LNCAP (cell line): Measurements from ENCODE around the gene MGAM2.

Experiments
- TF ChIP-seq, protein P1 (sequence below): fragments of 450-650 bp; IDR thresholded peaks from 2 replicates; pipeline ENCODE4 v1.5.1; 2017; ENCODE audit warnings: mild to moderate bottlenecking

Gene MGAM2

DNA sequence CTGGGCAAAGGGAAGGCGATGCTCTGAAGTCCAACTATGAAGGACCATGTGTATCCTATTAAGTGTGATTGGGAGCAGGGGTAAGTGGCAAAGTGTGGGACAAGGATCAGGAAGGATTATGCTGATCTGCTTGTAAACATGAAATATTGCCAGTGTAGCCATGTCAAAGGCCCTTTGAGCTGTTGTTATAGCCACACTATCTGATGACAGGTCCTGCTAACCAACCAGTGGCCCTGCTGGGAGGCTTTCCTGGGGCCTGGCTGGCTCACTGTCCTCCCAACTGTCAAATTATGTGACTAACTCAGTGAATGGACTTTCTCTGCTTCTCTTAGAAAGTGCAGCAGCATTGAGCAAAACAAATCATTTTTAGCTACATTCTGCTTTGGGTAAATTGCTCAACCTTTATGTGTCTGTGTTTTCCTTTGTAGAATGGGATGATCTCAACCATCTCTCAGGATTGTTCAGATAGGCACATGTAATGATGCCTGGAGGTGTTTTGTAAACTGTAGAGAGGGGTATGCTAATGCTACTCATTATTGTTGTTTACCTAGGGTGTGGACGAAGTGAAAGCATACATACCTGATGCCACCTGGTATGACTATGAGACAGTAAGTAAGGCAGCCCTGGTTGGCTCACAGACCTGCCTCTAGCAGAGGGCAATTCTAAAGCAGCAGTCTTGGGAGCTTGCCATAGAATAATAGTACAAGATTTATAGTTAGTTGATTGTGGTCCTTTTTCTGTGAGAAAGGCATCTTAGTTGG, 47.4 kb downstream of the MGAM2 start:
- TF ChIP-seq, protein P1, sequence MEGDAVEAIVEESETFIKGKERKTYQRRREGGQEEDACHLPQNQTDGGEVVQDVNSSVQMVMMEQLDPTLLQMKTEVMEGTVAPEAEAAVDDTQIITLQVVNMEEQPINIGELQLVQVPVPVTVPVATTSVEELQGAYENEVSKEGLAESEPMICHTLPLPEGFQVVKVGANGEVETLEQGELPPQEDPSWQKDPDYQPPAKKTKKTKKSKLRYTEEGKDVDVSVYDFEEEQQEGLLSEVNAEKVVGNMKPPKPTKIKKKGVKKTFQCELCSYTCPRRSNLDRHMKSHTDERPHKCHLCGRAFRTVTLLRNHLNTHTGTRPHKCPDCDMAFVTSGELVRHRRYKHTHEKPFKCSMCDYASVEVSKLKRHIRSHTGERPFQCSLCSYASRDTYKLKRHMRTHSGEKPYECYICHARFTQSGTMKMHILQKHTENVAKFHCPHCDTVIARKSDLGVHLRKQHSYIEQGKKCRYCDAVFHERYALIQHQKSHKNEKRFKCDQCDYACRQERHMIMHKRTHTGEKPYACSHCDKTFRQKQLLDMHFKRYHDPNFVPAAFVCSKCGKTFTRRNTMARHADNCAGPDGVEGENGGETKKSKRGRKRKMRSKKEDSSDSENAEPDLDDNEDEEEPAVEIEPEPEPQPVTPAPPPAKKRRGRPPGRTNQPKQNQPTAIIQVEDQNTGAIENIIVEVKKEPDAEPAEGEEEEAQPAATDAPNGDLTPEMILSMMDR: no peak

DNA sequence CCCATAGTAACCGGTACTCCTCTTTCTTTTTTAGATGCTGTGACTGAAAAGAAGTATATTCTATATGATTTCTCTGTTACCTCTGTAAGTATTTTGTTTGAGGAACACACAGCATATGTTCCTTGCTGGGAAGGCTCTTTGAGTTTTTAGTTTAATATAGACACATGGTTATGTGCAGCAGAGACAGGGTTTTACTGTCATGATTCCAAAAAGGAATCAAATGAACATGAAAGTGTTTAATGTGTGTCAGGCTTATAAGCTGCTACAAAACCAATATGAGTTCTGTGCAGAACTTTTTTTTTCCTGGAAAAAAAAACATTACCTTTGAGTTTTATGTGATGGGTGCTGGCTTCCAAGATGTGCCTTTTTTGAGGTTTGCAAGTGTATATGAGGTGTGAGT, 50.4 kb downstream of the MGAM2 start:
- TF ChIP-seq, protein P1: no peak

DNA sequence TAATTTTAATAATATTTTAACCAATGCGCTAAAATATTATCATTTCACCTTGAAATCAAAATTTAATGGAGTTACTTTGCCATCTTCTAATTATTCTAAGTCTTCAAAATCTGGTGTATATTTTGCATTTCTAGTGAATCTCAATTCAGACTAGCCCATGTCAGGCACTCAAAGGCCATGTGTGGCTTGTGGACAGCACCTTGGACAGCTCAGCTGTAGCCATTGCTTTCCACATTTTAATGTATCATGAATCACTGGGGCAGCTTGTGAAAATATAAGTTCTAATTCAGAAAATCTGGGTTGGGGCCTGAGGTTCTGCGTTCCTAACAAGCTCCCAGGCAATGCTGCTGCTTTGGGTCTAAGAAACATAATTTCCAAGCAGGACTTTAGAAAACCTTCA, 57.2 kb downstream of the MGAM2 start:
- TF ChIP-seq, protein P1: no peak

DNA sequence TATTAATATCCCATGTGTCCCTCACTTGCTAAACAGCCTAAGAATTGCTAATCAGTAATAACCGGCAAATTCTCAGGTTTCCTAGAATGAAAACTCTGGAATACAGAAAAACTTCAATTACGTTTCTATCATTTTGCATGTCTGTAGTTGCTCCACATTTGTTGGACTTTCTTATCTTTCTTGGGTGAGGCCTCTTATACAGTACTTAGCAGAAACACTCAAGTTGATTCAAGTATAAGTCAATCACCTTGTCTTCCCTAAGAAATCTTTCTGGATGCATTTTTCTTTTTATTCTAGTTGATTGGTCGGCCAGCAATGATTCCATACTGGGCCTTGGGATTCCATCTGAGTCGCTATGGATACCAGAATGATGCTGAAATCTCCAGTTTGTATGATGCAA, 61.4 kb downstream of the MGAM2 start:
- TF ChIP-seq, protein P1: no peak

GRCh38 chr7:142174441-142174840, 62.9 kb downstream of the MGAM2 start:
- TF ChIP-seq, protein P1: no peak

DNA sequence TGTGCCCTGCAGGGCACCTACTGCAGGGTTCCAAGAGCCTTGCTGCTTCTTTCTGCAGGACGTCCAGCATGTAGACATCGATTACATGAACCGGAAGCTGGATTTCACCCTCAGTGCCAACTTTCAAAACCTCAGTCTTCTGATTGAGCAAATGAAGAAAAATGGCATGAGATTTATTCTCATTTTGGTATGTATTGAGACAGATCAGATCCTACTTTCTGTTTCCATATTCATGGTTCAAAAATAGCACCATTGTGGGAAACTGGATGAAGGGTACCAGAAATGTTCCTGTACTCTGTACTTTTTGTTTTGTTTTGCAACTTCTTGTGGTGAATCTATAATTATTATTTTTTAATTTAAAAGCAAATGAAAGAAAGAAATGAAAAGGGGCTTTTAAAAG, 64.1 kb downstream of the MGAM2 start:
- TF ChIP-seq, protein P1: no peak

GRCh38 chr7:142176901-142177300, 65.4 kb downstream of the MGAM2 start:
- TF ChIP-seq, protein P1: no peak

DNA sequence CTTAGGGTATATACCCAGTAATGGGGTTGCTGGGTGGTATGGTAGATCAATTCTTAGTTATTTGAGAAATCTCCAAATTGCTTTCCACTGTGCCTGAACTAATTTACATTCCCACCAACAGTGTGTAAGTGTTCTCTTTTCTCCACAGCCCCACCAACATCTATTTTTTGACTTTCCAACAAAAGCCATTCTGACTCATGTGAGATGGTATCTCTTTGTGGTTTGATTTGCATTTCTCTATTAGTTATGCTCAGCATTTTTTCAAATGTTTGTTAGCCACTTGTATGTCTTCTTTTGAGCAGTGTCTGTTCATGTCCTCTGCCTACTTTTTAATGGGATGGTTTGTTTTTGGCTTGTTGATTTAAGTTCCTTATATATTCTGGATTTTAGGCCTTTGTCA, 66.4 kb downstream of the MGAM2 start:
- TF ChIP-seq, protein P1: no peak
